ENCODE measurements around the gene CHSY1.

CHSY1 gene

DNA sequence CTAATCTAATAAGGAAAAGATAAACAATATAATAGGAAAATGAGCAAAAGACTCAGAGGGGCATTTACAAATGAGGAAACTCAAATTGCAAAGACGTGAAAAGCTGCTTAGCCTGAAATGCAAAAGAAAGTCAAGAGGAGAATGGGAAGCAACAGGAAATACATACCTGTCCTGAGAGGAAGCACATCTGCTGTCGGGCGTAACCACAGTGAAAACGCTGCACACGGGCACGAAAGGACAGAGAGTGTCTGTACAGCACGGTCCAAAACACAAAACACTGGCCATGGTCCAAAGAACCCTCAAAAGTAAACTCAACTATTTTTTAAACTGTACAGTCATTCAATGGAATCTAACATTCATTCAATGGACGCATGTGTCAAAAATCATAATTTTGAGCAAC is 100.6 kb downstream of the CHSY1 start:
- no peak for DNase-seq (ENCODE audit: low read depth)

DNA sequence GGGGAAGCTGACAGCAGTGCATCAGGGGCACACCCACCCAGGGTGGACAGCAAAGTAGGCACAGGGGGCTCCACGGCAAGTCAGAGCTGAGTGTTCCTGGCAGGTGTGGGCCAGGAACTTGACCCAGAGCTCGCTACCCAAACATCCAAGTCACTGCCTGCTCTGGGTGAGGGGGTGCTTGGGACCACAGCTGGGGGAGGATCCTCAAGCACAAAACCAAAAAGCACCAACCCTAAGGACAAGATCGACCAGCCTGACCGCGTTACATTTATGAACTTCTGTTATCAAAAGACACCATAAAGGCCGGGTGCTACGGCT is 101.2 kb downstream of the CHSY1 start:
- no peak for DNase-seq (ENCODE audit: low read depth)

DNA sequence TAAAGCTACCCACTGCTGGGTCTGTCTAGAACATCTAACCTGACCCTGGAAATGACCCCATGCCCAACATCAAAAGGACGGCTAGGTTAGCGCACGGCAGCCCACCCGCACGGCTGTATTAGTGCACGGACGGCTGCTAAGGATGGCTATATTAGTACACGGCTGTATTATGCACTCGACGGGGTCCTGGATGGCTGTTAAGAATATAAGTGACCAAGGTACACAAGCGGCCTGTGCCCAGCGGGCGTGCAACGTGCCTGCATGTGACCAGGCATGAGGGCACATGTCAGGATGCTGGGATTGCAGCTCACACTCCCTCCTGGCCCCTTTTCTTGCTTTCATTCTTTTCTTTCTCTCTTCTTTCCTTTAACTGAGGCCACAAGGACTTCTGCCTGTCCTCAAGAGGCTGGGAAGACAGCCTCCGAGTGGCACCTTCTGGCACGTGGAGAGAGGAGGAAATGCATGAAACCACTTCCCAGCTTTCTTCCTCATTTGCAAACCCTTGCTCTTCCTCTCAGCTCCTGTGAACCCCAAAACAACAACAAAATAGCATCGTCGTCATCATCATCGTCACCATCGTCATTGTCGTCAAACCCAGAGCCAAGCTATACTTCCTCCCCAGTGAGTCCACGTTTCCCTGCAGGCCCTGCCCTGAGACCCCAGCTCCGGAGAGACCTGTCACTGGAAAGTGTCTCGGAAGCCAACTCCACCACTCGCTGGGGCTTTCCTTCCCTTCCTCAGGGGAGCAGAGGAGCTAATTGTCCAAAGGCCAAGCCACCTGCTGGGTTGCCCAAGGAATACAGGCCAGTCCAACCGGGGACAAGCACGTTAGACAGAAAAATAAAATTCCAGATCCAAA is 101.8 kb downstream of the CHSY1 start:
- DNase-seq (ENCODE audit: low read depth), result no peak

DNA sequence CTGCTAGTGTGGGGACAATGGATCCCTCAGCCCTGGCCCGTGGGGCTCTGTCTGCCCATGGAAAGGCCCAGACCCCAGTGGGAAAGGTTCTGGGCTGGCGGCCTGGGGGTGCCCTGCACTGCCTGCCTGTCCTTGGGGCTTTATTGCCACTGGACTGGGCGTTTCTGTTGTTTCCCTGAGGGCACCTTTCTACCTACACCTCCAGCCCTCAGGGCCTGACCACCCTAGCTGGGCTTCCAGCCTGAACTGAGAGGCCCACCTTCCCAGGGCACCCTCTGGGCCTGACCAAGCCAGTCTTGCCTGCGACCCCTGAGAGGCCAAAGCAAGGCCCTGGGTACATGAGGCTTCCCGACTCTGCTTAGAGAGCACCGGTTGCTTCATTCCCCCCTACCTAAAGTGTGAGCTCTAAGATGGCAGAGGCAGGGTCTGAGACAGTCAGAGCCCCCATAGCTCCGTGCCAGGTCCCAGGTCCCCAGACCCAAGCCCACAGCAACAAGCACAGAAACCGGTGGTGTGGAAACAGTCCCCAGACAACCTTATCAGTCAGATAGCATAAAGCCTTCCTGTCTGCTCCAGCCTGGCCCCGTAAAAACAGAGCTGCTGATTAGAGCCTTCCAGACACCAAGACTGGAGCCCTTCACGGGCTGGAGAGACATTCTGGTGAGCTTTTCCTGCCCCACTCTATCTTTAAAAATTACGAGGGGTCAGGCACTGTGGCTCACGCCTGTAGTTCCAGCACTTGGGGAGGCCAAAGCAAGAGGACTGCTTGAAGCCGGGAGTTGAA is 102.8 kb downstream of the CHSY1 start:
- DNase-seq (ENCODE audit: low read depth), result no peak

DNA sequence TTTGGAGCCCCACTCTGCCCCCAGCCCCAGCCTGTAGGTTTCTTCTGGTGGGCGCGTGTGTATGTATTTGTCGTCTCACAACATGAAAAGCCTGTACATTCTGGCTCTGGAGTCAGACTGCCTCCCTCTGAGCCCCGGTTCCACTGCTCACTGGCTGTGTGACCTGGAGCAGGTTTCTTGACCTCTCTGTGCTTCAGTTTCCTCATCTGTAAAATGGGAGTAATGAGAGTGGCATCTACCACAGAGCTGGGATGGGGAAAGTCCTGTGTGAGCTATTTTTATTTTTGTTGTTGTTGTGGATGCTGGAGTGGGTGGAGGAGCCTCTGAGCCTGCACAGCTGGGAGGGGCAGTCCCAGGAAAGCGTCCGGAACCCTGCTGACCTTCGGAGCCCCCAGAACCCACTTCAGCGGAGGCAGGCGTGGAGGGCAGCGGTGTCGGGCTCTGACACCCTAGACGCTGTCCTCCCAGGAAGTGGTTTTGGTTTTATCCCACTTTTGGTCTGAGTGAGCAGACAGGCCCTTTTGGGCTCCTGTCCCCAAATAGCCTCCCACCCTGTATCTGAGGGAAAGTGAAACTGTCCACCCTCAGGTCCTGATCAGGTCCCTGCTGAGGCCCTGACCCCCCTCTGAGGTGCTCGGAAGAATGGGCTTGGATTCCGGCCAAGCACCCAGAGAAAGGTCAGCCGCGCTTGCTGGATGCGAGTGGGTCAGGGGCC is 103.5 kb downstream of the CHSY1 start:
- no peak for DNase-seq (ENCODE audit: low read depth)

DNA sequence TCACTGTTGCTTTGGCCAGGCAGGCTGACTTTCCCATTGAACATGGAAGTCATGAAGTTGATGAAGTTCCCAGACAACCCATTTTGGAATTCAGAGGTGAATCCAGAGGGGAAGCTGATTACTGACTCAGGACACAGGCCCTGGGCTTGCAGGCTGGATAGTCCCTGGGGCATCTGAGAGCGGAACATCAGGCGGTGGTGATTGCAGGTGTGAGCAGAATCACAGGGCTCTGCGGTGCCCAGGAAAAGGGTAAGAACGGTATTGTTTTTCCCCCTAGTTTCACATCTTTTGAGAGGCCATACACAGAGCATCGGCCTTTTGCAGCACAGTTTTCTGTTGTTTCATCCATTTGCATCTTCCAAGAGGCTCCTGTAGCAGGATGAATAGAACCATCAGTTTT is 104.7 kb downstream of the CHSY1 start:
- no peak for DNase-seq (ENCODE audit: low read depth)

DNA sequence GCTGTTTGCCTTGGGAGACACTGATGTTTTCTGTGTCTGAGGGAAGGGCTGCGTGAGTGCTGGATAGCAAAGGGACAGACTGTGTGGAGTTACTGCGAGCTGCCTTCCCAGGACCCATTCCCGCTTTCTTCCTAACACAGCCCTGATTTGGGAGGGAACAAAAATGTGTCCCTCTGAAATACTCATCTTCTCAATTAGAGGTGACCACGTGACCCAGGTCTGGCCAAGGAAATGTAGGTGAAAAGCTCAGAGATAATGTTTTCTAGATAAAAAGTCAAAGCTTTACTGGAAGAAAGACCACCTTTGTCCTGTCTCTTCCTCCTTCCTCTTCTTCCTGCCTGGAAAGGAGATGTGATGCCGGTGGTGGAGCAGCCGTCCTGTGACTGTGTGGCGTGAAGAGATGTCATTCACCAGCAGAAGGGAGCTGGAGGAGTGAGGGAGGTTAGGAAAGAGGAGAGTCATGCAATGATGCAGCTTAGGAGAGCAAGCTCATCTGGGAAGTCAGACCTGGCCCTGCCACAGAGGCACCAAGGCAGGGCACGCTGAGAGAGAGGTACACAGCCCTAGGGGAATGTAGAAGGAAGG is 105.6 kb downstream of the CHSY1 start:
- no peak for DNase-seq (ENCODE audit: low read depth)

DNA sequence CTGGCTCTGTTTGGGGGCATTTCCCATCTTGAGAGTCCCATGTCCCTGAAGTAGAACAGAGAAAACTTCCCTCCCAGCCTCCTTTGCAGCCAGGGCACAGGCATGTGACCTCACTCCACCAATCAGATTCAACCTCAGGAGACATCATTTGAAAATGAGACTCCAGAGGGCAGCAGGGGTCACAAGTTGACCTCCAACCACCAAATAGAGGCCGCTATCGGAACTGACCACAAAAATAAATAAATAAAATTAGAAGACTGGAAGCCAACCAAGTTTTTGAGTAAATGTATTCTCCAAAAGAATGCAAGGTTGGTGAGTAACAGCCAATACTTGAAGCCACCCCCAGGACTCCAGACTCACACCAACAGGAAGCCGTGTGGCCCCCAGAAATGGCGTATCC is 106.5 kb downstream of the CHSY1 start:
- DNase-seq (ENCODE audit: low read depth), result no peak

DNA sequence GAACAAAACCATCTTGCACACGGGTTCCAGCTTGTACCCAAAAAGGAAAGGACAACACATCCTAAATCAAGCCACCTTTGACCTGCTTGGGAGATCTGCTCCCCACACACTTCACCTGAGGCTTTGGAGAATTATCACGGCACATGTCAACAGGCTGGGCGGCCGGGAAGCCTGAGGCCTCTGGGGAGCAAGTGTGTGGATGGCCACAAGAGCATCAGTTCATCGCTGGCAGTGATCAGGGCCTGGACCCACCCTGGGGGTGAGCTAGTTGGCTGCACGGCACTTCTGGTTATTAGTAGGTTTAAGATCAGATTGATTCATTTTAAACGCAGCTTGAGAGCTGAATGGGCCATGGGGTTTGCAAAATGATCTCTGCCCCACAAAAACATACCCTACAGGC is 108.5 kb downstream of the CHSY1 start:
- no peak for DNase-seq (ENCODE audit: low read depth)

DNA sequence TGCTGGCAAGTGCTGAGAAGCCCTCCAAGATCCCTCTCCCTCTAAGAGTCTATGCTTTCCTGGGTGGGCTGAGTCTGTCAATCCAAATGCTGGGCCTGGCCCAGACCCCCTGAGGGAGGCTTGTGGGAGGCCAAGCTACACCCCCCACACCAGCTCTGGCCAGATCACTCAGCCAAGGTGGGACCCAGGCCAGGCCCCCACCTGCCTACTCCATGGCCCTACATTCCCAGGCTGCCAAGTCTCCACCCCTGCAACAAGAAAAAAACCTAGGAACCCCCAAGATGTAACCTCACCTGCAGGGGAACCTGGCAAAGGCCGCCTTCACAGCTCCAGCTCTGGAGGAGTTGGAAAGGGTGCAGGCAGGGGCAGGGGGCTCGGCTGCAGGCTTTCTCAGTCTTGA is 109.1 kb downstream of the CHSY1 start:
- no peak for DNase-seq (ENCODE audit: low read depth)

DNA sequence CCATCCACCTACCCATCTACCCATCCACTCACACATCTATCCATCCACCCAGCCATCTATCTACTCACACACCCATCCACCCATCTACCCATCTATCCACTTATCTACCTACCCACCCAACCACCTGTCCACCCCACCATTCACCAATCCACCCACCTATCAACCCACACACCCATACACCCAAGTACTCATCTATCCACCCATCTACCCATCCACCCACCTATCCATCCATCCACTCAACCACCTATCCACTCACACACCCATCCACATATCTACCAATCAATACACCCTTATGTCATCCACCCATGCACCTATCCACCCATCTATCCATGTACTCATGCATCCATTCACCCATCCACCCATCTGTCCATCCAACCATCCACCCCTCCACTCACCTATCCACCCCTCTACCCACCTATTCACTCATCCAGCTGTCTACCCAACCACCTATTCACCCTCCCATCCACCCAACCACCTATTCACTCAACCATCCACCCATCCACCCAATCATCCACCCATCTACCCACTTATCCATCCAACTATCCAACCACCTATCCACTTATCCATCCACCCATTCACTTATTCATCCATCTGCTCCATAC is 109.8 kb downstream of the CHSY1 start:
- DNase-seq (ENCODE audit: low read depth), result no peak

DNA sequence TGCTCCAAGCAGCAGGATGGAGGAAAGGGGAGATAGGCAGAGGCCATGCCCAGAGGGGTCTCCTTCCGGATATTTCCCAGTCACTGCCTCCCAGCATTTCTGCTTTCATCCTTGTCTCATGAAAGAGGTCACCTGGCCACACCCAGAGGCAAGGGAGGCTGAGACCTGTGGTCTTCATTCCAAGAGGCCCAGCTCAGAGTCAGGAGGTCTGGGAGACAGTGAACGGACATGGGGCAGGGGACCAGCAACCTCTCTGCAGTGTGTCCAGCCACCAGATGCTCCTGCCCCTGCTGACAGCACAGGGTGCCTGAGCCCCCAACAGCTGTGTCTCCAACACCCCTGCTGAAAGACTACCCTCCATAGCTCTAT is 111.2 kb downstream of the CHSY1 start:
- DNase-seq (ENCODE audit: low read depth), result no peak

DNA sequence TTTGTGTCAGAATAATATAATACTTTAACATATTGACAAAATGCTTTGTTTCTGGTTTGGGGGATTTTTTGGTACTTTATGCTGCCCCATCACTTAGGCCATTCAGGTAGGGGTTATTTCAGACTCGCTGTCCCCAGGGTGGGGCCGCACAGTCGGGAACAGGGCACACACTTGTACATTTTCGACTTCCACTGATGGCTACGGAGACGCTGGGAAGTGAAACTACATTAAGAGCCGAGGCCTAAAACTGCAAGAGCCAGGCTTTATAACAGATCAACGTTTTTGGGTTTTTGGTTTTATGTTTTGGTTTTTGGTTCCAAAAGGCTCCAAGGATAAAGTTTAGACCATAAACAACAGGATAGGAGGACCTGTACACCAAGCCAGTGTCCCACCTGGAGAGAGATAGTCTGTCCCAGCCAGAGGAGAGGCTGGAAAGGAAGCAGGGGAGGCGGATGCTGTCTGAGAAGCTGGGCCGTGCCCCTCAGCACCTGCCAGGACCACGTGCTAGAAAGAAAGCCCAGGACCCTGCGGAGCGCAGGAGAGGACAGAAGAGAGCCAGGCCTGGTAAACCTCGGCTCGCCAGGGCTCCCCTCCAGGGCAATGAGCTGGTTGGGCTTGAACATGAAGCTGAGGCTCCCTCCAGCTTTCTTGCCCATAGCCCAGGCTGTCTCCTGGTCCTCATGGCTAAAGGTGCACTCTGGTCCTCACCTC is 111.7 kb downstream of the CHSY1 start:
- DNase-seq (ENCODE audit: low read depth), result no peak

DNA sequence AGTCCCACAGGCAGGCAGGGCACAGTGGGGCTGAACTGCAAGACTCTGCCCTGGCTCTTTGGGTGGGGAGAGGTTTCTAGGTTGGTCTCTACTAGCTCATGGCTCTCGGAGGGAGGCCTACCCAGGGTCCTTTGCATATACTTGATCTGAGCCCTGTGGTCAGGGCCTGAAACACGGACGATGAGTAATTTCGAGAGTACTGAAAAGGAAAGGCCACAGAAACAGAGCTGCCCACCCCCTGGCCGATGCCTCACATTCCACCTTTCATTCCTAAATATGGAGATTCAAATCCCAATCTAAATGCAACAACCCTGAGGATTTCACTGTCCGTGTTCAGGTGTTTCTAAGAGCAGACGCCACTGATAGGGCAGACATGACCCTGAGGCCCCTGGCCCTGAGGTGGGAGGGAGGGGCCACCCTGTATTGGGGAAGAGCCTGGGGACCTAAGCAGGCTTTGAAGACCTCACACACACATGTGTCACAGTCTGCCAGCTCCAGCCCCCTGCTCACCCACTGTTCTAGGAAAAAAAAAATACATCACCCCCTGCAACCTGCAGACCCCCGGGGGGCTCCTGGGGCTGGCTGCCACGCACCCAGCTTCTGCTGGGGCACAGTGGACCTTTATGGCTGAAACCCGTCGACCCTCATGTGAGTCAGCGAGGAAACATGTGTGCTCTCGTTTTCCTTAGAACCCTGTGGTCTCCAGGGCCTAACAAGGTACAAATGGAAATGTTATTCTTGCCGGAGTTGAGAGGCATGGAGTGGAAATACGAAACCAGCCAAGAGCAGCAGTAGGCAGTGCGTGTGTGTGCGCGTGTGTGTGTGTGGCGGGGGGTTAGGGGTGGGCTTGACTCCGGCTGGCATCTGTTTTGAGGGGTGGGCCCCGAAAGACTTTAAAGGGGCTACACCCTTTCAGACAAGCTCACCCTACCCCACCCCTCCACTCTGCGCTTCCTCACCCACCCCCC is 112.7 kb downstream of the CHSY1 start:
- no peak for DNase-seq (ENCODE audit: low read depth)

DNA sequence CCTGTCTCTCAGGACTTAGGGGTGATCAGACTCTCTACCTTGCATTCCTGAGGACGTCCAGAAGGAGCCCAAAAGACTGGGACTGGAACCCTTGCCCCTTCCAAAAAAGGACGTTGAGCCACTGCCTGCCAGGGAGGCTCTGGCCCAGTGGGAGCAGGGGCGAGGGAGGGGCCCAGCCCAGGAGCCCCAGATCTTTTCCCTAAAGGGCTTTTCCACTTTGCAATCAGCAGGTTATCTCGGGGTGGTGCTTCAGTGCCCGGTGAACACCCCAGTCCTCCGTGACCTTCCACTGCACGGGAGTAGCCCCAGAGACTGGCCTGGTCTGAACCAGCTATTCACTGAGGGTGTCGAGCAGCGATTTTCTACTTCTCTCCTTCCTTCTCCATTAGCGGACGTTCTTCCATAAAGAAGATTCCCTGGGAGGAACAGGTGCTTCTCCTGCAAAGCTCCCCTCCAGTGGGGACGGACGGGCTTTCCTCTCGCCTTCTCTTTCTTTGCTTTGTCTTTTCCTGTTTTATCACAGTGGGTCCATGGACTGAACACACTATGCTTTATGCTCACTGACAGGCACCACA is 113.7 kb downstream of the CHSY1 start:
- no peak for DNase-seq (ENCODE audit: low read depth)

DNA sequence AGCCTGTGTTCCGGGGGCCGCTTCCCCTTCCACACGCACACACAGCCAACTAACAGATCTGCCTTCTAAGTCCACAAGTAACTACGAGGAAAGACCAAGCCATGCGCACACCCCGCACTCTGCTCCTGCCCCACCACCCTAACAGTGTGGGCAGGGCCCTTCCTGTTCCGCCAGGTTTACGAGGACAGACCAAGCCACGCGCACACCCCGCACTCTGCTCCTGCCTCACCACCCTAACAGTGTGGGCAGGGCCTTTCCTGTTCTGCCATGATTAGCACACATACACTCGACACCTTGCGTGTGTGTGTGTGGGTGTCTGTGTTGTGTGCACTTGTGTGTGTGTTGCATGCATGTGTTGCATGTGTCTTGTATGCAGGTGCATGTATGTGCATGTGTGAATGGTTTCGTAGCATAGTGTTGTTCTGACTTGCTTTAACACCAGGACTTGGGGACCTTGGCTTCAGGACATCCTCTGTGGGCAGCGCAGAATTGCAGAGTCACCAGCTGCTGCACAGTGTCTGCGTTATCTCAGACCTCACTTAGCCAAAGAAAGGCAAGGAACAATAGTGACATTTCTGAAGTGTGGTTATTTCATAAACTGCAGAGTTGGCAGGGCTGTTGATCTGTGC is 114.4 kb downstream of the CHSY1 start:
- DNase-seq (ENCODE audit: low read depth), result no peak

DNA sequence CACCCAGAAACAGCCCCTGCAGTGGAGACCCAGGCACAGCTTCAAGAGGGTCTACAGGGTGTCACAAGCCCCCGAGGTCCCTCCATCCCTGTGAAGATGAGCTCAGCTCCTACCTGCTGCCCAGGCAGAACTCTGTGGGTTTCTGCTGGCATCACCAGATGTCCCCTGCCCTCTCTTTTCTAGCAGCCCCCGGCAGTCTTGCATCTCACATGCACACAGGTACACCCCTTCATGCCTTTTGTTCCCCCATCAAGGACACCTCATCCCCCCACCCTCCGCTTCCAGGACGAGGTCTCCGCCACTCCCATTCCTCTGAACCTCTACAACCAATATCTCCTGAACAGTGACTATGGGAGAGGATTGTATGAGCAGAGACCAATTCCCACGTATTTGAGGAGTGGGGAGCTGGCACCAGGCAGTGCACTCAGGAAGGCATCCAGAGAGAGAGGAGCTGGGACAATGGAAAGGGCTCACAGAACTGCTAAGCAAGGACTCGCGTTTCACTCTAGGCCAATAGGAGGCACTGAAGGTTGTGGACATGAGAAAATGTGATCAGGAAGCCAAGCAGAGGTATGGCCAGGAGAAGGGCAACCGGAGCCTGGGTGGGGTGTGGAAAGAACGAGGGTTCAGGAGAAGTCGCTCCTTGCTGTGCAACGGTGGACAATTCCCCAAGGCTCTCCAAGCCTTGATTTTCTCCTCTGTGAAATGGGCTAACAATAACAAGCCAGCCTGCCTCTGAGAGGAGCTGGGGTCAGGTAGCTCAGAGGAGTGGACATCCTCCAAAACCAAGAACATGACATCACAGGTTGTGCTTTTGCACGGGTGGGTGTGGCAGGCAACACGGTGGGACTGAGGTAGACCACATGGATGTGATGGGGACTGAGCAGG is 115.2 kb downstream of the CHSY1 start:
- DNase-seq (ENCODE audit: low read depth), result no peak

DNA sequence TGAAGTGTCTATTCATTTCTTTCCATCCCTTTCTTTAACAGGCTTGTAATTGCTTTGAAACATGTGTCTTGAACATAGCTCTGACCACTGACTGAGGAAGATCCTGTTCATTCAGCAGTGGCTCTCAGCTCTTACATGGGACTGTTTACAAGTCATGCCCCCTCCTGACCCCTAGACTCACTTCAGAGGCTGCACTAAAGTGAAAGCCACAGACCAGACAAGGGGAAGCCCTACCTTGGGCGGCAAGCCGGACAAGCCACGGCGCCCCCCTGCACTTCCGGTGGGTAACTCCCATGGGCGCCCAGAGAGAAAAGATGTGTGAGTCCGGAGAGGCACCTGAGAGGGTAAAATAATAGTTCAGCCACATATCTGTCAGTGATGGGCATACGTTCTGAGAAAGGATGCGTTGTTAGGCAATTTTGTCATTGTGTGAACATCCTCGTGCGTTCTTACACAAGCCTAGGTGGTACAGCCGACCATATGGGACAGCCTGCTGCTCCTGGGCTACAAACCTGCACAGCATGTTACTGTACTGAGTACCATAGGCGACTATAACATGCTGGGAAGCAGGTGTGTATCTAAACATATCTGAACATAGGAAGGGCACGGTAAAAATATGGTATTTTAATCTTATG is 116.2 kb downstream of the CHSY1 start:
- no peak for DNase-seq (ENCODE audit: low read depth)

Measured in GM04504 (cell line).